ENCODE results near the gene CACNA1A. TPM values are rescaled to one million over a fixed set of nuclear protein-coding genes. Genes with fewer than 3 reads are reported as not detected.

The CACNA1A gene
- total RNA-seq, 1 donor from 2014 or later, result 0.05 TPM

DNA sequence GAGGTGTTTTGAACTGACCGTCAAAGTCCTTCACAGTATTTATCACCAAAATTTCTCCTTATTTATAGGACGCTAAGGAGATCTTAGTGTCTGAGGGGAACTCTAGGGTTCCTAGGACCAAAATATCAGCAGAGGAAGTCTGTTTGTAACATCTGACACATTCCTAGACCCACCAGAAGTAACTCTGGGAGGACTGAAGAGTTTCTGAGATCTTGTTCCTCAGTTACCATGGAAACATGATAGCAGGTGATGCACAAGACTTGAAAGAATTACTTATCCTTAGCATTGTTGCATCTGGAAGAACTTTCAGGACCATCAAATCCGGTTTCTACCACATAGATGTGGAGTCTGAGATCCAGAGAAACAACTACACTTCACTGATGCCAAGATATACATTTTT lies 191.5 kb downstream of the CACNA1A start:
- DNase-seq (ENCODE audit: low read depth), result no peak

DNA sequence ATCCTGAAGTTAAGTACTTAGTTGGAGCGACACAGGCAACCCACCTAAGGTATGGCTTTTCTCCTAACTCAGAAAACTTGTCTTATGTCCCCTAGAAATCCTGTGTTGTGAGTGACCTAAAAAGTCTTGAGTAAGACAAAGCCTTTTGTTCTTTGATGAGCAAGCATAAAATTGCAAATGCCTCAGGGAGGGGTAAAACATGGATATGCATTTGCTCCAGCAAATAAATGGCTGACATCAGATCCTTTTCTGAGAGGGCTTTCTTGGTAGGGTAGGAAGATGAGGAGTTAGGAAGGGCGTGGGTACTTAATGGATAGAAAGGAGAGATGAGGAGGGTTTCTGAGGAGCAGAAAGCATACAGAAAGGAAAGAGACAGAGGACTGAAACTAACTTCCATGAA lies 192.4 kb downstream of the CACNA1A start:
- DNase-seq (ENCODE audit: low read depth), result no peak

DNA sequence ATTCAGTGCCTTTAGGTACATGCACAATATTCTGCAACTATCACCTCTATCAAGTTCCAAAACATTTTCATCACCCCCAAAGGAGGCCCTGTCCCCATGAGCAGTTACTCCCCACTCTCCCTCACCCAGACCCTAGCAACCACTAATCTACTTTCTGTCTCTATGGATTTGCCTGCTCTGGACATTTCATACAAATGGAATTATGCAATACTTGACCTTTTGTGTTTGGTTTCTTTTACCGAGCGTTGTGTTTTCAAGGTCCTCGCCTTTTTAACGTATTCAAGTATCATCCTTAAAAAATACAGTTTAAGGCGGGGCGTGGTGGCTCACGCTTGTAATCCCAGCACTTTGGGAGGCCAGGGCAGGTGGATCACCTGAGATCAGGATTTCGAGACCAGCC lies 196.4 kb downstream of the CACNA1A start:
- DNase-seq (ENCODE audit: low read depth), result no peak

DNA sequence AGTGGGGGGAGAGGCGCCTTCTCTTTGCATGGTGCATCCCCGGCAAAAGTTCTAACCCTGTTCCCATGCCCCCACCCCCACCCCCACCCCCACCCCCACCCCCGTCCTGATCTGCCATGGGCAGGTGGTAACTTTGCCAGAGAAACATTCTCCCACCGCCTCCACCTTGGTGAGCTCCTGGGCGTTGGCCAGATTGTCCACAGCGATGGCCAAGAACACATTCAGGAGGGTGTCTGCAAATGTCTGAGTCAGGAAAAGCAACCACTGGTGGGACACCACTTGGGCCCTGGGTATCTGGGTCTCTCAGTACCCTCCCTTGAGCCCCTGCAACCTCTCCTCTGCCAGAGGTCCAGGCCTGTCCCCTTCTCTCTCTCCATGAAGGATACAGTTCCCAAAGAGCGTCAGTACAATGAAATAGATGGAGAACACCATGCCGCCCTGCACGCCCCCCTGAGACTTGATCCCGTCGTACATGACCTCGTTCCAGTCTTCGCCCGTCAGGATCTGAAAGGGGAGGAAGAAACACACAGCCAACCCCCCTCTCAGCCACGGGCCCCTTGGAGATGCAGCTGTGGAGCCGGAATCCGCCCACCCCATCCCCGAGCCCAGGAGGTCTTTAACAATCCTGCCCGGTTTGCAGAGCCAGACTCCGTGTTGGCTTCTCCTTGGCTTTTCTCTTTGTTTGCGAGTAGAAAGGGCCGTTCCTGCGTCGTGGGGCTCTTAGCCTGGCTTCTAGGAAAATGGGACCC lies 202.7 kb downstream of the CACNA1A start:
- no peak for DNase-seq (ENCODE audit: low read depth)

DNA sequence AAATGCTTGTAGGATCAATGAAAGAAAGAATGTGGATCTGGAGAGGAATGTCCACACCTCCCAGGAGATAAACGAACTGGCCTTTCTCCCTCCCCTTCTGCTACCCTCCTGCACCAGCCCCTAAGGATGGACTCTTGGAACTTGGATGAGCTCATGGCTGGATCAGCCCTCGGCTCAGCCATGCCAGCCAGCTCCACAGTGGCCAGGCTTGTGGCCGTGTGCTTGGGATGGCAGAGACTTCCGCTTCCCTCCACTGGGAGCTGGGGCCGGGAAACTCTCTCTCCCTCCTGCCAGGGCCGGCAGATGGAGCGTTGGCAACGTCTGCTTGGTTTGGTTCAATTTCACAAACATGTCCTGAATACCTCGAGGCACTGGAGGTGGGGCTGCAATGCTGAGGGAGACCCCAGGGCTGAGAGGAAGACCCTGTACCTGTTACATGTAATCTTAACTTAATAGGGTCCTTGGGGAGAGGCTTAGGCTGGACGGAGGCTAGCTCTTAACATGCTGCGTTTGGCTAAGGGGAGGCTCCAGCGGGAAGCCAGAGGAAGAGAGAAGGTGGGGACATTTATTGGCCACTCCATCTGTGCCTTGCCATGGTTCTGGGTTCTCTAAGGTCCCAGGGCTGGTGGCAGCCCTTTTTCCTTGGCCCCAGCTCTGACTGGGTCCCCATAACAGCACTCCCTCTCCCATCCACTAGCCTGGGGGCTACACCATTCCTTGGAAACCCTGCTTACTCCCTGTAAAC lies 203.6 kb downstream of the CACNA1A start:
- no peak for DNase-seq (ENCODE audit: low read depth)

DNA sequence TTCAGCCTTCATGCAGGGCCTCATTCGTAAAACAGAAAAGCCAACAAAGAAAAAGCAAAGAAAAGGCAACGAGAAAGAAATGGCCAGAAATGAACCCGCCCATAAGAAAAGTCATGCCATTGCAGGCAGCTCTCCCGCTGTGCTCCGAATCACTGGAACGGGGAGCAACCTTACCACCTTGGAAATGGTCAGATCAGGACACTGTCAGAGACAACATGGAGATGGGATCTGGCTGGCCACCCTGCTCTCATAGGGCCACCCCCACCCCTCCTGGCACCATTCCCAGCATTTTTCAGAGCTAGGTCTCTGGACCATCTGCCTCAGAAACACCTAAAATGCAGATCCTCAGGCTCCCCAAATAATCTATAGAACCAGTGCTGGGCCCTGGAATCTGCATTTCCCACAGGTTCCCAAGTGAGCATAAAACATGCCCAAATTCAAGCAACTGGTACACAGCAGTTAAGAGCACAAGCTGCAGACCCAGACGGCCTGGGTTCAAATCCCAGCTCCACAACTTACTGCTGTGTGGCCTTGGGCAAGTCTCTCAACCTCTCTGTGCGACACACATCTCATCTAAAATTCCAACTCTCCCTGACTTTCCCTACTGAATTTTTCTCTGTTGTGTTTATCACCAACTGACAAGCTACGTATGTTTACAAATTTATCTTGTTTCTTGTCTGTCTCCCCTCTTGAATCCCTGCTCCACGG lies 204.5 kb downstream of the CACNA1A start:
- no peak for DNase-seq (ENCODE audit: low read depth)

DNA sequence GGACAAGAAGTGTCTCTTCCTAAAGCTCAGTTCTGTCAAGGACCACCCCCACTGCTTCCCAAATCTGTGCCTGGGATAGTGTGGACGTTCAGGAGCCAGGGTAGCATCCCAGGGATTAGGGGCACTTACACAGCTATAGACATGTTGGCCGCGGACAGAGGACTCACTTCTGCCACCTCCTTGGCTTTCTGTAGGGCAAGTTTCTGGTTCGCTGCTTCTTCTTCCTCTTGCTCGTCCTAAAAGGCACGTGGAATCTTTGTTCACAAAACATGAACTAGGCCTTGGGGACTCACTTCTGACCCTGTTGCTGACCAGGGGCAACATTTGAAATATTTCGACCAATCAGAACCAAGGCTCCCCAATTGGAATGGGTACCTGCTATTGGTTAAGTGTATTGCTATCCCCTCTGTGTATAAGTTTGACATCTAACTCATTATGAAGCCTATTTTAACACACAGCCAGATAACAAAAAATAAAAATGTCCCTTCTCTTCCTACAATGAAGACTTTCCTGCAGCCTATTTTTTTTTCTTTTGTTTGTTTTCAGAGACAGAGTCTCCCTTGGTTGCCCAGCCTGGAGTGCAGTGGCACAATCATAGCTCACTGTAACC lies 205.8 kb downstream of the CACNA1A start:
- DNase-seq (ENCODE audit: low read depth), result no peak

DNA sequence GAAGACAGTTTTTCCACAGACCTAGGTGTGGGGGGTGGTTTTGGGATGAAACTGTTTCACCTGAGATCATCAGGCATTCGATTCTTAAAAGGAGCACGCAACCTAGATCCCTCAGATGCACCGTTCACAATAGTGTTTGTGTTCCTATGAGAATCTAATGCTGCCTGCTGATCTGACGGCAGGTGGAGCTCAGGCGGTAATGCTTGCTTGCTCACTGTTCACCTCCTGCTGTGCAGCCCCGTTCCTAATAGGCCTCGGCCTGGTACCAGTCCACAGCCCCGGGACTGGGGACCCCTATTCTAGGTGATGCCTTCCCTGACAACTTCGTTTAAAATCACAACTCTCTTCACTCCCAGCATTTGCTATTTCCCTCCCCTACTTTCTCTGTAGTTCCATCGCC lies 206.4 kb downstream of the CACNA1A start:
- DNase-seq (ENCODE audit: low read depth), result no peak

DNA sequence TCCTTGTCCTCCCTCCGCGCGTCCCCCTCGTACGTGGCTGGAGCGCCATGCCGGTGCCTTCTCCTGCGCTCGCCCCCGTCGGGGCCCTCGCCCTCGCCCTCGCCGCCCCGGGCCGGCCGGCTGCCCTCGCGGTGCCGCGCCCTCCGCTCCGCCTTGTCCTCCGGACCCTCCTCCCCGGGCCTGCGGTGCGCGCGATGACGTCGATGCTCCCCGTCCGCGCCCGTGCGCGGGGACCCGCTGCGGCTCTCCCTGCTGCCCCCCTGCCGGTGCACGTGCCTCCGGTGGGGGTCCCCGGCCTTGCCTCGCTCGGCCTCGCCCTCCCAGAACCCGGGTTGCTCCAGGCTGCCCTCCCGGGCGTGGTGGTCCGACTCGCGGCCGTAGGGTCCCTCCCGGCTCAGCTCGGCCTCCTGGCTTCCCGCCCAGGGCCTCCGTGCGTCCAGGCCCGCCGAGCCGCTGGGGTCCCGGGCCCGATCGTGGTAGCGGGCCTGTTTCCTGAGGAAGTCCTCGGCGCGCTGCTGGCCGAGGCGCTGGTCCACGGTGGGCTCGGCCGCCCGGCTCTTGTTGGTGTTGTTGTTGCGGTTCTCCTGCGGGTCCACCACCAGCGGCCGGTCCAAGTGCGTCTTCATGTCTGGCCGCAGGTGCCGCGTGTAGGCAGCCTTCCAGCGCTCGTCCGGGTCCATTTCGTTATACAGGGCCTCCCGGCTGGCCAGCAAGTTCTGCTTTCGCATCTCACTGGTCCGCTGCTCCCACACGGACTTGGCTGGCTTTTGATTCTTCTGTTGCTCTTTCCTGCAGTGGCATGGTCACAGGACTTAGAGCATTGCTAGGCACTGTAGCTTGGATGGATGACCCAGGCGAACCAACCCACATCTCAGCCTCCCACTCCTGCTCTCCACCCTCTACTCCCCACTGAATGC lies 207.5 kb downstream of the CACNA1A start:
- DNase-seq (ENCODE audit: low read depth), result no peak

DNA sequence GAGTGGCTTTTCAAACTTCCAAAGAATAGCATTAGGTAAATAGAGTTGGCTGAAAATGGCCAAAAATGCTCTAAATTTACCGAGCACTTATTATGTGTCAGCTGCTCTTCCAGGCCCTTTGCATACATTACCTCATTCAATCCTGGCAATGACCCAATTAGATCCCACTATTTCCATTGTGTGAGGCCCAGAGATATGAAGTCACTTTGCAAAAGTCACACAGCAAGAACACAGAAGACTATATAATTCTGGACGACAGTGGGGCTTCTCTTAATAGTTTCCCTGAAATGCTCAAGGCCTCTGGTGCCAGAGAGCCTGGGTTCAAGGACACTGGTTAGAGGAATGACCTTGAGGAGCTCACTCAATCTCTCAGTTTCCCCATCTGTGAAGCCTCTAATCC lies 209.3 kb downstream of the CACNA1A start:
- DNase-seq (ENCODE audit: low read depth), result no peak

DNA sequence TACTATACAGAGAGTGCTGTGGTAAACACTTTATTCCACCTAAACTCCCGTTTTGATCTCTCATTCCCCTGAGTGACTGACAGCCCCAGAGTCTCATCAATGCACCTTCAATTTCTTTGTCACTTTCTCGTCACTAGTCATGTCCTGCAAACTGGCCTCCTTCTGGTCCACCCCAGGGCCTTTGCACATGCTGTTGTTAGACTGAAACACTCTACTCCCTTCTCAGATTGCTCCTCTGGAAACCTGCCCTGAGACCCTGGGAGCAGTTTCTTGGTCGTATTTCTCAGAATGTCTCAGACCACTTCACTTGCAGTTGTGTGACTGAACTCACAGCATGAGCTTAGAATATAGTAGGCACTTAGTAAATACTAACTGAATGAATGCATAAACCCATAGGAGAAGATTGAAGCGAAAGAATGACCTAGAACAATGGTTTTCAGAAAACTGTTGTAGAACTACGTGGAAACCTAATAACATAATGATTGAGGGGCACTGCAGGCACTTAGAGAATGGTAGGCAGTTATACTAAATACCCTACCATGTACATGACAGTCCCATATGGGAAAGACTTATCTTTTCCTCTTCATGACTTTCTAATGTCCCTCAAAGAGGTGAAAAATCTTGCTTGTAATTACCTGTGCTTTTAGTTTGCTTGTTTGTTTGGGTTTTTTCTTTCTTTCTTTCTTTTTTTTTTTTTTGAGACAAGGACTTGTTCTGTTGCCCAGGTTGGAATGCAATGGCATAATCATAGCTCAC lies 211.3 kb downstream of the CACNA1A start:
- DNase-seq (ENCODE audit: low read depth), result no peak

DNA sequence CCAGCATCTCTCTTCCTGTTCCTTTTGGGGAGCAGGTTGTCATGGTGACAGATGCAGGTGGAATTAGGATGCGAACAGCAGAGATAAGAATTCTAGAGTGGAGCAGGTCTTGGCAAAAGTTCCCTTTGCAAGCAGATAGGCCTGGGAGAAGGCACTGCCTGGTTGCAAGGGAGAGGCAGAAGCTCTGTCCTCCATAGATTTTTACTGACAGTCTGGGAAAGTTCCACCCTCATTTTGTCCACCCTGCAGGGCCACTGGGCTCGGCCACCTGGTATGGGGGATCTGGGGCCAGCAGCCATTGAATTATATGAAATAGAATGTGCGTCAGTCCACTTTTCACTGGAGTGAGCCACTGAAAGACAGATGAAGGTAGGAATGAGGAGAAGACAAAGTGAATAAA lies 214.4 kb downstream of the CACNA1A start:
- DNase-seq (ENCODE audit: low read depth), result no peak

DNA sequence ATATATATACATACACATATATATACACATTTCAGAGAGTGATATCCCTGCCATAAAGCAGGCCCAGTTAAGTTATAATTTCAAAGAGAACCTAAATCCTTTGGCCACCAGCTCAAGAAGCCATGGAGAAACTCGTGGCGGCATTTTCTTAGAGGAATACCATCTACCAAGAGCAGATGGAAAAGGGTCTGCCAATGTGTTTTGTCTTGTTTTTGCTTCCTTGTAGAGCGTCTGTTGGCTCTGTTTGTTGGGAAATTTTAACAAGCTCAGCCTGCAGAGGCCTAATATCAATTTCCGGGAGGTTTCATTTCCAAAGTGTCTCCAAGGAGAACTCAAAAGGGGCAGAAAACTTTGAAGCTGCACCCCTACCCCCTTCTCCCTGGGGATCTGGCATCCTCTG lies 215.5 kb downstream of the CACNA1A start:
- no peak for DNase-seq (ENCODE audit: low read depth)

DNA sequence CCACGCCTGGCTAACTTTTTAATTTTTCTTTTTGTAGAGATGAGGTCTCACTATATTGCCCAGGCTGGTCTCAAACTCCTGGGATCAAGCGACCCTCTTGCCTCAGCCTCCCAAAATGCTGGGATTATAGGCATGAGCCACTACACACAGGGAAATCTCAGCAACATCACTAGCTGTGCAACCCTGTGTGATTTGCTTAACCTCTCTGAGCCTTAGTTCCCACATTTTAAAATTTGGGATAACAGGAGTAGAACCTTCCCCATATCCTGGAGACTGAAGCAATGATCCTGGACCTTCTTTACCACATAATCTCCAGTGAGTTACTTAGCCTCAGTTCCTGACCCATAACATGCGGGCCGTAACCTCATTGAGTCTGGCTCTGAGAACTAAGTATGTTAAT lies 217.0 kb downstream of the CACNA1A start:
- DNase-seq (ENCODE audit: low read depth), result no peak

DNA sequence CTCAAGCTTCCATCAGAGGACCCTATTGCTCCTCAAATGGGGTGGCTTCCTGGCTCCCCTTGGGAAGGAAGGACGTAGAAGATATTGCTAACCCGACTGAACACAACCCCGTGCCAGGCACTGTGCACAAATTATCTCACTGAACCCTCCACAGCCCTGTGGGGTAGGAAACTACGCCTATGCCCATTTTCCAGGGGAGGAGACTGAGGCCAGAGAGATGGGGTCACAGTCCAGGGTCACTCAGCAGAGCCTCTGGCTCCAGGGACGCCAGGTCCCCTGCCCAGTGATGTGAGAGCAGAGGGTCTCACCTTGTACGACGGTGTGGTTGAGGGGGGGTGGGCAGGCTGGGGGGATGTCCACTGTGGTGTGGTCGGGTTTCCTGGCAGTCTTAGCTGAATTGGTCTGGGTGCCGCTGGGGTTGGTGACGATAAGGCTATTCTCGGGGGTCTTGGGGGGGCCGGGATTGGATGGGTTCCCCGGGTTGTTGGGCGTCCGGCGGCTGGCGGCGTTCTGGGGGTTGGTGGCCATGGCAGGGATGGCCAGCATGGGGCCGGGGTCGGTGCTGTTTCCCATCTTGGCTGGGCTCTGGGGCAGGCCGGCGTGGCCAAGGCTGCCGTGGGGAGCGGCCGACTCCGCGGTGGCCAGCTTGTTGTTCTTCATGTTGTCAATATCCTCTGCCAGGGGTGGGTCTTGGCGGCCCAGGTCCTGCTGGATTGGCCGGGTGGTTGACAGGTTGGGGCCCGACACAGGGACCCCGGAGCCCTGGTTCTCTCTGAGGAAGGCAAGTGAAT lies 219.9 kb downstream of the CACNA1A start:
- no peak for DNase-seq (ENCODE audit: low read depth)

DNA sequence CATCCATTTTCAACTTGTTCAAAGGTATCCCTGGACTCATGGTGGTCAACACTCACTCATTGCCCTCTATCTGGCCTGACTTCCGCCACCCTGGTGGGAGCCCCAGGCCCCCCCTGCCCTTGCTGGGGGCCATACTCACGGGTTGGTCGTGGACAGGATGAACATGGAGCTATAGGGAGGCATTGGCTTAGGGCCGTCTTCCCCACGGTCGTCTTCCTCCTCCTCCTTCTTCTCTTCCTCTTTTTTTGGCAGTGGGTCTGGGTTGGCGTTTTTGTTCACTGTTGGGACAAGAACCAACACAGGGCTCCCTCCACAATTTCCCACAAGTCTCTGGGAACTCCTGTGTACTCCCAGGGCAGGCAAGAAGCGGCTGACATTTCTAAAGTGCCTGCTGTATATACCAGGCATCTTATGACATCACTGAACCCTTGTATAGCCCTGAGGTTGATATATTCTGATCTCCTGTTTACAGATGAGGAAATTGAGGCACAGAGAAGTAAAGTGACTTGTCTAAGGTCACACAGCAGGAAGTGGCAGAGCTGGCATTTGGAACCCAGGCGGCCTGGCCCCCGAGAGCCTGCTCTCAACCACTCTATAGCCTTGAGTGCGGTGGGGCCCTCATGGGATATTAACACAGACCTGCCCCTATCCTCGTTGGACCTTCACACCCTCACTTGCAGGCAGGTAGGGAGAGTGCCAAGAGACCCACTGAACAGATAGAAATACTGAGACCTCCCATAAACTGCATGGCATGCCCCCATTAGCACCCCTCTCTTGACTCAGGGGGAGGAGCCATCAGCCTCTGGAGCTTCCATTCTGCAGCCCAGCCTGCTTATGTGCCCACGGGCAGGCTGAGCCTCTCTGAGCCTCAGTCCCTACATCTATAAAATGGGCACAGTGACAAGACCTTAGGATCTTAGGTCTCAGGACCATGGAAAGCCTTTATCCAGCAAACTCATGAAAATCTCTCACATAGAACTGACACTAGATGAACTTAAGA lies 221.1 kb downstream of the CACNA1A start:
- DNase-seq (ENCODE audit: low read depth), result no peak

DNA sequence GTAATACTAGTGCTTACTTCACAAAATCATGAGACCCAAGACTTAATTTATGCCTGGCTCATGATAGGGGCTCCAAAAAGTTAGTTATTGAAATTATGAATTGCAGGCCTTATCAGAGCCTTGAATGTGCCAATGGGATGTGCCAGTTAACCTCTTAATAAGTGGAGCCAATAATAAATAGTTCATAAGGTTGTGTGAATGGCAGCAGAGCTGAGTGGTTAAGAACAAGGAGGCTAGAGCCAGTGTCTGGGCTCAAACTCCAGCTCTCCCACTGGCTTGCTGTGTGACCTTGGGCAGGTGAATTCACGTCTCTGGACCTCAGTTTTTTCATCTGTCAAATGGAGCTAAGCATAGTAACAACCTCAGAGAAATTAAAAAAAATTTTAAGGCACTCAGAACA lies 222.4 kb downstream of the CACNA1A start:
- DNase-seq (ENCODE audit: low read depth), result no peak

DNA sequence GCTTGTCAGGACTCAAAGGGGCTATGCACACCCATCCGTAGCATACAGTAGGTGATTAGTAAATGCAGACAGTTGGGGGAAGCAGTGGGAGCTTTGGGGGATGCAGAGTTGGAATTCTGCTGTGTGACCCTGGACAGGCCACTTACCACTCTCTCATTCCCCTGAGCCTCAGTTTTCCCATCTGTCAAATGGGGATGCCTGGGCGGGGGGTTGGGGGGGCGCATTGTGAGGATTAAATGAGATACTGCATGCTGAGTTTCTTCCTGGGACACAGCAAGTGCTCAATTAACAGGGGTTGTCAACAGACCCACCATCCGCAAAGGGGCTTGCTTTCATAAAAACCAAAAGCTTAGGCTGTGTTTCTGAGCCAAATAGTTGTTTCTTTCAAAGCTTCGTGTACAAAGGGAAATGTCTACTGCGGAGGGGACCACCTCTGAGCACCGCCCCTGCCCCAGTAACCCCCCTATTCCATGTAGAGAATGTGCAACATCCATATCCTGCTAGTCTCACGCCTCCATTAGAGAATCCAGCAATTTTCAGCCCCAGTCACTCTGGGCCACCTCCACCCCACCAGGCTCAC lies 223.7 kb downstream of the CACNA1A start:
- no peak for DNase-seq (ENCODE audit: low read depth)
